Smooth muscle cell (in vitro differentiated cells): ENCODE results near the gene FHIT. TPM values are rescaled to one million over a fixed set of nuclear protein-coding genes. Genes with fewer than 3 reads are reported as not detected.

Source experiments
- DNase-seq: peaks from one replicate; lab custom pipeline; 2025; ENCODE audit not compliant: unreplicated experiment; lab: John Stamatoyannopoulos, UW
- H2AFZ ChIP-seq: fragments of 200-600 bp; sonication (generic); 2 replicates; pipeline ENCODE4 v1.6.0; 2016; ENCODE audit warnings: antibody characterized with exemption, low read depth, mild to moderate bottlenecking
- H3F3A ChIP-seq: fragments of 200-600 bp; sonication (generic); 2 replicates; pipeline ENCODE4 v1.6.0; 2017; ENCODE audit warnings: antibody characterized with exemption, low read depth
- H3K27ac ChIP-seq: fragments of 200-600 bp; sonication (generic); 2 replicates; pipeline ENCODE4 v1.5.1; 2016; ENCODE audit warnings: low read depth, mild to moderate bottlenecking
- H3K27me3 ChIP-seq: fragments of 200-600 bp; sonication (generic); 2 replicates; pipeline ENCODE4 v1.6.1; 2016; ENCODE audit warnings: low read depth, mild to moderate bottlenecking
- H3K36me3 ChIP-seq: fragments of 200-600 bp; sonication (generic); 2 replicates; pipeline ENCODE4 v1.5.1; 2016; ENCODE audit warnings: low read depth
- H3K4me1 ChIP-seq: fragments of 200-600 bp; sonication (generic); 2 replicates; pipeline ENCODE4 v1.5.1; 2016; ENCODE audit warnings: low read depth
- H3K4me2 ChIP-seq: fragments of 200-600 bp; sonication (generic); 2 replicates; pipeline ENCODE4 v1.6.0; 2016; ENCODE audit warnings: mild to moderate bottlenecking
- H3K4me3 ChIP-seq: fragments of 200-600 bp; sonication (generic); 2 replicates; pipeline ENCODE4 v1.5.1; 2016; ENCODE audit warnings: mild to moderate bottlenecking
- H3K79me2 ChIP-seq: fragments of 200-600 bp; sonication (generic); 2 replicates; pipeline ENCODE4 v1.6.0; 2016; ENCODE audit warnings: low read depth, mild to moderate bottlenecking
- H3K9ac ChIP-seq: fragments of 200-600 bp; sonication (generic); 2 replicates; pipeline ENCODE4 v1.6.0; 2016; ENCODE audit warnings: low read depth
- H3K9me3 ChIP-seq: fragments of 200-600 bp; sonication (generic); replicated peaks from 2 replicates; pipeline ENCODE4 v1.5.1; 2016; ENCODE audit warnings: low read depth
- H4K20me1 ChIP-seq: fragments of 200-600 bp; sonication (generic); 2 replicates; pipeline ENCODE4 v1.6.0; 2016; ENCODE audit warnings: low read depth
- WGBS: methylation state at CpG from one replicate; pipeline ENCODE4 v1.1.7; 2016; ENCODE audit warnings: low lambda C conversion rate; 5-methylcytosine and 5-hydroxymethylcytosine counted together
- polyA plus RNA-seq: library from polyadenylated mRNA; unstranded; fragments of >200 nt; fragmentation: Nextera tagmentation; extraction: Ambion mirVana; gene quantifications from 2 replicates; pipeline ENCODE4 v1.2.1, GENCODE V29; 2016
- total RNA-seq: library from RNA; depleted of rRNA; stranded (reverse); fragments of >200 nt; gene quantifications from 2 replicates; pipeline ENCODE4 v1.2.3, GENCODE V29; 2014
- TF ChIP-seq, protein P1 (sequence below): fragments of 200-600 bp; sonication (generic); IDR thresholded peaks from 2 replicates; pipeline ENCODE4 v1.5.1; 2017; ENCODE audit warnings: borderline replicate concordance, mild to moderate bottlenecking, antibody characterized with exemption; ENCODE audit not compliant: insufficient read depth, poor library complexity, severe bottlenecking

FHIT gene
- total and polyA plus RNA-seq, 2 experiments from 2014 or later = 5.9 to 6.7 TPM

DNA sequence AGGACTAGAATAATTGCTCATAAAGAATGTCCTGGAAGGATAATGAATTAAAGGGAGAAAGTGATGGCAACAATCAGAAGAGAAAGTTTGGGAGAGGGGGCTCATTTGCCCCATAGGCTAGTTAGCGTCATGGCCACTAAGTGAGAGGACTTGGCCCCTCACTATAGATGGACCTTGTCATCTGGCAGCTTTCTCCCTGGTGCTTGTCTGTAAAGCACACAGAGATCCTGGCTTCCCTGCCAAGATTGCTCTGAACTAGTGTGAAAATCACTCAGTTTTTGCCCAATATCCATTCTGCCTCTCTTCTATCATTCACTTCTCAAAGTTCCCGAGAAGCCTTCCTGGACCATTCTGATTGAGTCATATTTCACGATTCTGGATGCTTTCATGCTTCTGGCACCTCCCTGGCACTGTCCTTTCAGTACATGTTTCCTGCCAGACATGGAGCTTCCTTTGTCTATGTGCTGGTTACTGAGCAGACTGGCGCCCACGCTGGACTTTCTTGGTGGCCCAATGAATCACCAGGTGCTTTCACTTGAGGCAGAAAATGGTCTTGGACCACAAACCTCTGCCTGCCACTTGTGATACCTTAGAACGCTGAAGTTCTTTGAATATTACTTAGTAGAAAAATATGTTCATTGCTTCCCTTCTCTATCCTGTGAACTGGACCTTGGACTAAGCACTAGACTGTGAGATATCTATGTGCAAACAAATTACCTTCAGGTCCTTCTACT lies 1491.8 kb downstream of the FHIT start:
- H3K4me2 ChIP-seq = no peak overlapping the region
- H3F3A ChIP-seq = peaks cover 6% of the 10 kb centered on the region
- no peaks in the 10 kb centered on the region for H3K9me3 ChIP-seq
- H3K27me3 ChIP-seq = no peaks in the 10 kb centered on the region
- H4K20me1 ChIP-seq = no peaks in the 10 kb centered on the region
- no peaks in the 10 kb centered on the region for H3K79me2 ChIP-seq
- no peaks in the 10 kb centered on the region for H3K36me3 ChIP-seq
- H3K9ac ChIP-seq = no peak overlapping the region
- DNase-seq = no peak
- peaks cover 17% of the 10 kb centered on the region for H3K4me1 ChIP-seq
- 89% methylated on average over 6 of the region's 6 CpGs for WGBS
- H3K4me3 ChIP-seq = no peak overlapping the region
- TF ChIP-seq, protein P1, sequence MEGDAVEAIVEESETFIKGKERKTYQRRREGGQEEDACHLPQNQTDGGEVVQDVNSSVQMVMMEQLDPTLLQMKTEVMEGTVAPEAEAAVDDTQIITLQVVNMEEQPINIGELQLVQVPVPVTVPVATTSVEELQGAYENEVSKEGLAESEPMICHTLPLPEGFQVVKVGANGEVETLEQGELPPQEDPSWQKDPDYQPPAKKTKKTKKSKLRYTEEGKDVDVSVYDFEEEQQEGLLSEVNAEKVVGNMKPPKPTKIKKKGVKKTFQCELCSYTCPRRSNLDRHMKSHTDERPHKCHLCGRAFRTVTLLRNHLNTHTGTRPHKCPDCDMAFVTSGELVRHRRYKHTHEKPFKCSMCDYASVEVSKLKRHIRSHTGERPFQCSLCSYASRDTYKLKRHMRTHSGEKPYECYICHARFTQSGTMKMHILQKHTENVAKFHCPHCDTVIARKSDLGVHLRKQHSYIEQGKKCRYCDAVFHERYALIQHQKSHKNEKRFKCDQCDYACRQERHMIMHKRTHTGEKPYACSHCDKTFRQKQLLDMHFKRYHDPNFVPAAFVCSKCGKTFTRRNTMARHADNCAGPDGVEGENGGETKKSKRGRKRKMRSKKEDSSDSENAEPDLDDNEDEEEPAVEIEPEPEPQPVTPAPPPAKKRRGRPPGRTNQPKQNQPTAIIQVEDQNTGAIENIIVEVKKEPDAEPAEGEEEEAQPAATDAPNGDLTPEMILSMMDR = no peak
- H3K27ac ChIP-seq = no peak overlapping the region
- H2AFZ ChIP-seq = no peak overlapping the region

DNA sequence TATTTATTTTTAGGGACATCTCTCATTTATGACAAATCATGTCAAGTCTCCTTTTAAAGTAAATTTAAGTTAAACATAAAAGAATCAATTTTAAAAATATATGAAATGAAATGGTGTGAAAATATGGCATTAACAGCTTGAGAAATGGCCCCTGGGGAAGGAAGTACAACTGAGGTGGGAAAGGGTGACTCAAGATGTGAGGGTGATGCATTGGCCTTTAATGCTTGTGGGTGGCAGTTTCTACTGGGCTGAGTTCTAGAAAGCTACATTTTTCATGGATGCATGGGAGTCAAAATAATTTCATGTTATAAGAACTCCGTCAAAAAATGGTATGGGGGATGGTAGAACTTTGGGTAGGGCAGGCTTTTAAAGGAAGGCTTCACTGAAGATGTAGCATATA lies 1492.6 kb downstream of the FHIT start:
- no peak overlapping the region for H3K4me2 ChIP-seq
- no peaks in the 10 kb centered on the region for H3K79me2 ChIP-seq
- no peak overlapping the region for H3K9ac ChIP-seq
- WGBS = 82% methylated on average over 1 of the region's 1 CpG
- no peak for DNase-seq
- H3K36me3 ChIP-seq = no peaks in the 10 kb centered on the region
- peaks cover 24% of the 10 kb centered on the region for H3K4me1 ChIP-seq
- H2AFZ ChIP-seq = no peak overlapping the region
- H3K4me3 ChIP-seq = no peak overlapping the region
- H3K27ac ChIP-seq = no peak overlapping the region
- TF ChIP-seq, protein P1 = no peak
- no peaks in the 10 kb centered on the region for H3K9me3 ChIP-seq
- peaks cover 11% of the 10 kb centered on the region for H3F3A ChIP-seq
- H3K27me3 ChIP-seq = no peaks in the 10 kb centered on the region
- H4K20me1 ChIP-seq = no peaks in the 10 kb centered on the region

DNA sequence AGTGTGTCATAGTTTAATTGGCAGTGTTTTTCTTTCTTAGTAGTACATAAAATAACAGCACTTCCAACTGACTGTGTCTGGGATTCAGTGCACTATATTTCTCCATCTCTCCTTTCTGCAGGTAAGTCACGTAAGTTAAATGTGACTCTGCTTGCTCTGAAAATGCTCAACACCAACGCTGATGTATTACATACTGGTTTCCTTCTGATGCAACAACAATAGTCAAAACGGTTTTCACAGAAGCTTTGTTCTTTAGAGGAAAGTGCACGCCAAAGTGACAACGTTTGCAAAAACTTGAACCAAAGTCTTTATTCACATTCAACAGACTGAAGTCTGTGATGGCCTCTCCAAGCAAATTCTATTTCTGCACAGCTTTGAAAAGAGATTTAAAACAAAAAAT lies 1494.3 kb downstream of the FHIT start:
- 91% methylated on average over 5 of the region's 5 CpGs for WGBS
- Histone ChIP-seq H3F3A (peaks cover 10% of the 10 kb centered on the region), H3K9me3 (no peaks in the 10 kb centered on the region), H3K27ac (no peak overlapping the region), H3K4me3 (no peak overlapping the region), H3K9ac (no peak overlapping the region), H2AFZ (no peak overlapping the region), H3K4me1 (peaks cover 16% of the 10 kb centered on the region), H3K79me2 (no peaks in the 10 kb centered on the region), H4K20me1 (no peaks in the 10 kb centered on the region), H3K27me3 (no peaks in the 10 kb centered on the region), H3K4me2 (no peak overlapping the region), H3K36me3 (no peaks in the 10 kb centered on the region)
- TF ChIP-seq, protein P1 = no peak
- DNase-seq = no peak
